PFSK-1 (cell line): ENCODE results near the gene HIBCH.

Experiments
- FOXP2 ChIP-seq: optimal IDR thresholded peaks from 2 replicates; pipeline ENCODE3; 2011; ENCODE audit warnings: borderline replicate concordance, control low read depth, inconsistent platforms; ENCODE audit not compliant: insufficient read depth; ENCODE audit errors: extremely low read length, extremely low read depth
- POLR2AphosphoS5 ChIP-seq: IDR thresholded peaks from 2 replicates; pipeline ENCODE4 v1.6.1; 2012; ENCODE audit warnings: low read depth, mild to moderate bottlenecking, control low read depth, low read length, moderate library complexity
- REST ChIP-seq, 2 experiments: IDR thresholded peaks; 2 replicates each; pipeline versions ENCODE4 v1.6.1 to v1.8.0; 2011 to 2012; ENCODE audit warnings: low read depth in 2 of 2, low read length in 2 of 2, control low read depth in 1 of 2, inconsistent platforms in 1 of 2, mild to moderate bottlenecking in 1 of 2, moderate library complexity in 1 of 2; ENCODE audit not compliant: insufficient read depth in 1 of 2

- TF ChIP-seq FOXP2 (no peak), POLR2AphosphoS5 (no peak), REST (IDR thresholded peaks at IDR 0.05; ENCODE audit: insufficient read depth in 1 of 2, low read depth in 2 of 2, low read length in 2 of 2) (no peak)
Measured at GRCh38 chr2:190357600-190357999, 38.0 kb upstream of the HIBCH start.
